Measurements from ENCODE around the gene LIFR. TPM values are rescaled to one million over a fixed set of nuclear protein-coding genes. Genes with fewer than 3 reads are reported as not detected.

Gene LIFR
- total RNA-seq, 1 experiment from 2014 or later: 7.6 TPM

- Mint-ChIP-seq H3K9me3 (ENCODE audit: low read depth, unreplicated experiment) (no peaks in the 10 kb centered on the region), H3K27me3 (ENCODE audit: unreplicated experiment) (peaks cover 59% of the 10 kb centered on the region), H3K36me3 (ENCODE audit: insufficient read depth, unreplicated experiment) (no peaks in the 10 kb centered on the region), H3K4me1 (ENCODE audit: low read depth, unreplicated experiment) (no peaks in the 10 kb centered on the region), H3K4me3 (ENCODE audit: low read depth, unreplicated experiment) (no peak overlapping the region), H3K27ac (ENCODE audit: unreplicated experiment) (no peak overlapping the region)
- no TSS peak for BruUV-seq (replicated peaks)
- intact Hi-C loops (cut with micrococcal nuclease; ENCODE audit: unreplicated experiment): loop anchor here (1.0 to 5.0 kb wide), 5 partner anchors 110 to 481 kb away; no protein-coding TSS in a partner anchor
- TF ChIP-seq, protein P1, sequence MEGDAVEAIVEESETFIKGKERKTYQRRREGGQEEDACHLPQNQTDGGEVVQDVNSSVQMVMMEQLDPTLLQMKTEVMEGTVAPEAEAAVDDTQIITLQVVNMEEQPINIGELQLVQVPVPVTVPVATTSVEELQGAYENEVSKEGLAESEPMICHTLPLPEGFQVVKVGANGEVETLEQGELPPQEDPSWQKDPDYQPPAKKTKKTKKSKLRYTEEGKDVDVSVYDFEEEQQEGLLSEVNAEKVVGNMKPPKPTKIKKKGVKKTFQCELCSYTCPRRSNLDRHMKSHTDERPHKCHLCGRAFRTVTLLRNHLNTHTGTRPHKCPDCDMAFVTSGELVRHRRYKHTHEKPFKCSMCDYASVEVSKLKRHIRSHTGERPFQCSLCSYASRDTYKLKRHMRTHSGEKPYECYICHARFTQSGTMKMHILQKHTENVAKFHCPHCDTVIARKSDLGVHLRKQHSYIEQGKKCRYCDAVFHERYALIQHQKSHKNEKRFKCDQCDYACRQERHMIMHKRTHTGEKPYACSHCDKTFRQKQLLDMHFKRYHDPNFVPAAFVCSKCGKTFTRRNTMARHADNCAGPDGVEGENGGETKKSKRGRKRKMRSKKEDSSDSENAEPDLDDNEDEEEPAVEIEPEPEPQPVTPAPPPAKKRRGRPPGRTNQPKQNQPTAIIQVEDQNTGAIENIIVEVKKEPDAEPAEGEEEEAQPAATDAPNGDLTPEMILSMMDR (IDR thresholded peaks at IDR 0.05; ENCODE audit: unreplicated experiment): peak; percentile 88
- CTCF ChIA-PET: interaction anchor here (0.5 to 2.7 kb wide), 42 partner anchors 11 to 983 kb away, joined by 3 to 106 read pairs (median 4); no protein-coding TSS in a partner anchor
- peak; percentile 87 for DNase-seq
Measured at GRCh38 chr5:38441453-38442246, 114.8 kb downstream of the LIFR start.

DNA sequence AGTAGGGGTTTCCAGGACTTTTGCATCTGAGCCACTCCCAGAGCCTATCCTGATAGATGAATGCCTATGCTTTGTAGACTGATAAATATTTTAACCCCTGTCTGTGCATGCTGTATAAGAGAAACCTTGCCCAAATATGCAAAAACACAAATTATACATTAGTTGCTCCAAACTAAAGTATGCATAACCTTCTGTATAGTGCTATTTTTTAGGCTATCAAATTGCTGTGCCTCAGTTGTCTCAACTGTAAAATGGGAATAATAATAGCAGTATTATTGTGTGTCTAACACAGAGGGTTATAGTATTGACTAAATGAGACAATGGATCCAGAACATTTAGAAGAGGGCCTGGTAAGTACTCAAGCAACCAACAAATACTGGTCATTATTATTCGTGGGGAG is 117.7 kb downstream of the LIFR start:
- intact Hi-C loops (cut with micrococcal nuclease; ENCODE audit: unreplicated experiment): no loop called here
- H3K27me3 Mint-ChIP-seq (ENCODE audit: unreplicated experiment): peaks cover 75% of the 10 kb centered on the region
- no peak overlapping the region for H3K27ac Mint-ChIP-seq (ENCODE audit: unreplicated experiment)
- CTCF ChIA-PET: no interaction called here
- no peaks in the 10 kb centered on the region for H3K9me3 Mint-ChIP-seq (ENCODE audit: low read depth, unreplicated experiment)
- no peak for DNase-seq
- no TSS peak for BruUV-seq (replicated peaks)
- TF ChIP-seq, protein P1 (IDR thresholded peaks at IDR 0.05; ENCODE audit: unreplicated experiment): no peak
- H3K4me1 Mint-ChIP-seq (ENCODE audit: low read depth, unreplicated experiment): no peaks in the 10 kb centered on the region
- no peak overlapping the region for H3K4me3 Mint-ChIP-seq (ENCODE audit: low read depth, unreplicated experiment)
- no peaks in the 10 kb centered on the region for H3K36me3 Mint-ChIP-seq (ENCODE audit: insufficient read depth, unreplicated experiment)

- Mint-ChIP-seq H3K9me3 (ENCODE audit: low read depth, unreplicated experiment) (no peaks in the 10 kb centered on the region), H3K36me3 (ENCODE audit: insufficient read depth, unreplicated experiment) (no peaks in the 10 kb centered on the region), H3K27ac (ENCODE audit: unreplicated experiment) (no peak overlapping the region), H3K27me3 (ENCODE audit: unreplicated experiment) (peaks cover 88% of the 10 kb centered on the region), H3K4me1 (ENCODE audit: low read depth, unreplicated experiment) (no peaks in the 10 kb centered on the region), H3K4me3 (ENCODE audit: low read depth, unreplicated experiment) (no peak overlapping the region)
- TF ChIP-seq, protein P1 (IDR thresholded peaks at IDR 0.05; ENCODE audit: unreplicated experiment): no peak
- intact Hi-C loops (cut with micrococcal nuclease; ENCODE audit: unreplicated experiment): no loop called here
- no TSS peak for BruUV-seq (replicated peaks)
- no peak for DNase-seq
- CTCF ChIA-PET: interaction anchor here (0.7 kb wide), 1 partner anchor 989 kb away, joined by 5 read pairs; no protein-coding TSS in a partner anchor
Measured at GRCh38 chr5:38434966-38435705, 121.3 kb downstream of the LIFR start.

DNA sequence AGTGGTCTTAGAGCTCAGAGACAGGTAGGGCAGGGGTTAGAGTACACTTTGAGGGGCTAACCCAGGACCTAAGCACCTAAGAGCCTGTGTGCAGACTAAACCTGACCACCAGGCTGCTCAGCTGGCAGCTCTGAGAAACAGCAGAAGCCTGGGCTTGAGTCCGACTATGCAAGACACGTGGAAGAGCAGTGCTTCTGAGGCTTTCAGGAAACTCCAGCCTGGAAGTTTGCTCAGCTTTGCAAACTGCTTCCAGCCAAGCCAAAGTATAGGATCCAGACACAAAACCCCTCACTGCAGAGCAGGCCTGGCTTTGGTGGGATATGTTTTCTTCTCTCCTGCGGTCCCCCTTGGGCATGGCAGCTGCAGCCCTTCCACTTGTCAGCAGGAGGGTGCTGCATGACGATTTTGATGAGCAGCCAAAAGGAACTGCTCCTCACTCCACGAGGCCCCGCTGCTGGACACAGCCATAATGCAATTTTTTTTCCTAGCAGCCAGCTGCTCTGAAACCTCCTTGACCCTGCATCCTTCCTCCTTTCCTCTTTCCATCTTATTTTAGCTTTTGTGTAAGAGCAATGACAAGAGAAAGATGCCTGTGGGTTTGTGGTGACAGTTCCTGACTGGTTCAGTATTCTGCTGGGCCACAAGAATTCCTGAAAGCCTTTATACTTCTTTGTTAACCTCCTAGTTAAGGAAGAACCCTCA is 123.1 kb downstream of the LIFR start:
- Mint-ChIP-seq H3K9me3 (ENCODE audit: low read depth, unreplicated experiment) (no peaks in the 10 kb centered on the region), H3K27ac (ENCODE audit: unreplicated experiment) (no peak overlapping the region), H3K4me1 (ENCODE audit: low read depth, unreplicated experiment) (no peaks in the 10 kb centered on the region), H3K36me3 (ENCODE audit: insufficient read depth, unreplicated experiment) (no peaks in the 10 kb centered on the region), H3K4me3 (ENCODE audit: low read depth, unreplicated experiment) (no peak overlapping the region), H3K27me3 (ENCODE audit: unreplicated experiment) (peaks cover 88% of the 10 kb centered on the region)
- no peak for DNase-seq
- intact Hi-C loops (cut with micrococcal nuclease; ENCODE audit: unreplicated experiment): no loop called here
- no TSS peak for BruUV-seq (replicated peaks)
- TF ChIP-seq, protein P1 (IDR thresholded peaks at IDR 0.05; ENCODE audit: unreplicated experiment): no peak
- CTCF ChIA-PET: interaction anchor here (0.9 kb wide), 1 partner anchor 13 kb away, joined by 3 read pairs; no protein-coding TSS in a partner anchor

Measured in Calu3 (cell line).